IMR-90 (cell line): Measurements from ENCODE around the gene GNAZ. TPM values are rescaled to one million over a fixed set of nuclear protein-coding genes. Genes with fewer than 3 reads are reported as not detected.

ENCODE experiments used
- ATAC-seq: fragments of 200-7000 bp; cut with Tn5 transposase; 2 replicates; pipeline ENCODE4 v1.9.1; 2020; ENCODE audit warnings: low read depth, mild to moderate bottlenecking, moderate library complexity
- BruUV-seq: library from RNA; stranded (reverse); fragments of 400-500 nt; replicated peaks from 2 replicates; lab custom pipeline; 2021; lab: Mats Ljungman, UMichigan
- CTCF ChIA-PET: fragments of 300-600 bp; formaldehyde crosslinking; extraction: SDS; loops from one replicate; lab custom pipeline; 2021; ENCODE audit warnings: antibody characterized with exemption; lab: Yijun Ruan, JAX
- POLR2A ChIA-PET: fragments of 300-600 bp; sonication (Branson Sonifier 250); formaldehyde crosslinking; loops from one replicate; lab custom pipeline; 2022; ENCODE audit warnings: antibody characterized with exemption; ENCODE audit not compliant: unreplicated experiment; lab: Charles Lee
- DNase-seq: peaks from one replicate; pipeline ENCODE4 v3.0.0; 2013
- H2AFZ ChIP-seq: replicated peaks from 2 replicates; pipeline ENCODE3; 2013; ENCODE audit warnings: low read length, mild to moderate bottlenecking; ENCODE audit not compliant: poor library complexity
- H2AK5ac ChIP-seq: 2 replicates; pipeline ENCODE4 v1.6.1; 2013; ENCODE audit warnings: low read depth, low read length, inconsistent platforms
- H2AK9ac ChIP-seq: replicated peaks from 2 replicates; pipeline ENCODE3; 2013; ENCODE audit warnings: mild to moderate bottlenecking, low read depth, low read length, moderate library complexity; ENCODE audit not compliant: poor library complexity
- H2BK120ac ChIP-seq: 2 replicates; pipeline ENCODE4 v1.6.1; 2013; ENCODE audit warnings: low read depth, low read length, inconsistent platforms
- H2BK15ac ChIP-seq: 3 replicates; pipeline ENCODE4 v1.6.1; 2013; ENCODE audit warnings: low read depth, low read length, inconsistent platforms
- H2BK20ac ChIP-seq: 2 replicates; pipeline ENCODE4 v1.6.1; 2013; ENCODE audit warnings: low read depth, mild to moderate bottlenecking, inconsistent platforms, low read length, moderate library complexity
- H2BK5ac ChIP-seq: 2 replicates; pipeline ENCODE4 v1.6.1; 2013; ENCODE audit warnings: mild to moderate bottlenecking, low read depth, low read length, inconsistent platforms; ENCODE audit not compliant: poor library complexity, severe bottlenecking
- H3K14ac ChIP-seq: replicated peaks from 2 replicates; pipeline ENCODE4 v1.6.1; 2013; ENCODE audit warnings: low read depth, low read length, inconsistent platforms
- H3K18ac ChIP-seq: 2 replicates; pipeline ENCODE4 v1.6.1; 2013; ENCODE audit warnings: low read depth, low read length, control low read depth
- H3K23ac ChIP-seq: 2 replicates; pipeline ENCODE4 v1.6.1; 2013; ENCODE audit warnings: low read depth, low read length, inconsistent platforms
- H3K27ac ChIP-seq: 2 replicates; pipeline ENCODE4 v1.5.1; 2013; ENCODE audit warnings: mild to moderate bottlenecking, control low read depth, low read length; ENCODE audit not compliant: insufficient read depth
- H3K27me3 ChIP-seq: 2 replicates; pipeline ENCODE4 v1.6.1; 2013; ENCODE audit warnings: low read length; ENCODE audit not compliant: control insufficient read depth, insufficient read depth
- H3K36me3 ChIP-seq: 2 replicates; pipeline ENCODE4 v1.6.1; 2013; ENCODE audit warnings: low read length, mixed read lengths; ENCODE audit not compliant: control insufficient read depth, insufficient read depth
- H3K4ac ChIP-seq: 2 replicates; pipeline ENCODE4 v1.6.1; 2013; ENCODE audit warnings: low read depth, low read length, inconsistent platforms
- H3K4me1 ChIP-seq: 2 replicates; pipeline ENCODE4 v1.6.1; 2013; ENCODE audit warnings: low read length, mixed read lengths; ENCODE audit not compliant: control insufficient read depth, insufficient read depth
- H3K4me2 ChIP-seq: 2 replicates; pipeline ENCODE4 v1.6.1; 2013; ENCODE audit warnings: low read depth, mild to moderate bottlenecking, control low read depth, low read length, moderate library complexity
- H3K4me3 ChIP-seq: 2 replicates; pipeline ENCODE4 v1.5.1; 2013; ENCODE audit warnings: low read depth, mild to moderate bottlenecking, control low read depth, low read length, moderate library complexity; ENCODE audit not compliant: insufficient read depth
- H3K56ac ChIP-seq: 2 replicates; pipeline ENCODE4 v1.6.1; 2013; ENCODE audit warnings: low read length, inconsistent platforms; ENCODE audit not compliant: insufficient read depth; ENCODE audit errors: extremely low read depth
- H3K79me1 ChIP-seq, 2 experiments: 2 replicates each; pipeline ENCODE4 v1.6.1; 2013; ENCODE audit warnings: low read length in 2 of 2, inconsistent platforms in 1 of 2, low read depth in 1 of 2
- H3K9ac ChIP-seq: 2 replicates; pipeline ENCODE4 v1.6.1; 2013; ENCODE audit warnings: low read depth, low read length, control low read depth
- H3K9me1 ChIP-seq: 2 replicates; pipeline ENCODE4 v1.6.1; 2013; ENCODE audit warnings: low read length, inconsistent platforms; ENCODE audit not compliant: insufficient read depth
- H3K9me3 ChIP-seq: 2 replicates; pipeline ENCODE4 v1.6.1; 2013; ENCODE audit warnings: low read length; ENCODE audit not compliant: control insufficient read depth, insufficient read depth
- H4K20me1 ChIP-seq: 2 replicates; pipeline ENCODE4 v1.6.1; 2013; ENCODE audit warnings: low read length, inconsistent platforms; ENCODE audit not compliant: insufficient read depth
- H4K5ac ChIP-seq: 2 replicates; pipeline ENCODE4 v1.6.1; 2013; ENCODE audit warnings: mild to moderate bottlenecking, low read depth, low read length, control low read depth
- H4K8ac ChIP-seq, 2 experiments: 2 replicates each; pipeline ENCODE4 v1.6.1; 2013; ENCODE audit warnings: low read depth in 2 of 2, low read length in 2 of 2, control low read depth in 1 of 2, inconsistent platforms in 1 of 2
- H4K91ac ChIP-seq: 2 replicates; pipeline ENCODE4 v1.6.1; 2013; ENCODE audit warnings: low read depth, low read length, inconsistent platforms; ENCODE audit not compliant: insufficient read depth
- RCOR1 ChIP-seq: IDR thresholded peaks from 2 replicates; pipeline ENCODE4 v1.6.1; 2012; ENCODE audit warnings: mild to moderate bottlenecking, low read length, improper control_type of control experiment; ENCODE audit not compliant: insufficient replicate concordance
- WGBS, 2 experiments: methylation state at CpG; one replicate each; pipeline versions ENCODE4 v1.1.5 to v1.1.7; 2013; ENCODE audit warnings: missing lambda C conversion rate in 2 of 2; ENCODE audit not compliant: insufficient read length in 1 of 2; ENCODE audit errors: extremely low coverage in 2 of 2; 5-methylcytosine and 5-hydroxymethylcytosine counted together
- dilution Hi-C: fragments of 300-500 bp; cut with HindIII; formaldehyde crosslinking; loops from one replicate; pipeline ENCODE4 v1.14.3; 2018; ENCODE audit warnings: low sequenced_read_pairs; ENCODE audit not compliant: unreplicated experiment
- in situ Hi-C: fragments of 300-500 bp; cut with MboI; formaldehyde crosslinking; loops from 3 replicates; pipeline ENCODE4 v1.14.3; 2019; ENCODE audit warnings: low sequenced_read_pairs, inconsistent platforms, mixed read lengths
- intact Hi-C: fragments of 100-400 bp; cut with micrococcal nuclease; formaldehyde crosslinking; loops from 2 replicates; pipeline ENCODE4 v1.10.0; 2022
- polyA plus RNA-seq, 3 experiments: library from polyadenylated mRNA; depleted of rRNA; stranded (reverse); fragments of >200 nt; gene quantifications; 2 replicates each; pipeline ENCODE4 v1.2.3, GENCODE V29; 2012; ENCODE audit warnings: low replicate concordance in 1 of 3
- total RNA-seq: library from RNA; depleted of rRNA; stranded (reverse); fragments of >200 nt; gene quantifications from 2 replicates; pipeline ENCODE4 v1.2.3, GENCODE V29; 2012

GNAZ gene
- total and polyA plus RNA-seq, 2 of the 4 experiments (the other 2 are of a cell fraction) = 1.5 to 2.5 TPM

DNA sequence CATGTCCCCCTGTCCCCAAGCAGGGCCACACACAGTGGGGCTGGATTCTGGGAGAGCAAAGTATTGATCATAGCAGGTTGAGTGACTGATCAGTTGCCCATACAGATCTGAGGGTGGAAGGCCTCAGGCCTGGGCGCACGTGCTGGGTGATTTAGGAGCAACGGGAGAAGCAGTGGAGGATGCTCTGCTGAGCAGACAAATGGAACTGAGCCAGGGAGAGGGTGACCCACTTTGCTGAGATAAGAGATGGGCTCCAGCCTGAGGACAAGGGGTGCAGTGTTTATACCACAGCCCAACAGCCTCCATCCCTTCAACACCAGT lies 15.0 kb downstream of the GNAZ start:
- H3K9me3 ChIP-seq = no peaks in the 10 kb centered on the region
- H2AK5ac ChIP-seq = no peak overlapping the region
- H3K9ac ChIP-seq = no peak overlapping the region
- H3K18ac ChIP-seq = no peak overlapping the region
- no peaks in the 10 kb centered on the region for H3K79me1 ChIP-seq
- no peak for TF ChIP-seq RCOR1
- no peak overlapping the region for H2BK20ac ChIP-seq
- no peaks in the 10 kb centered on the region; the same call in 1 of the 2 replicates for H3K27me3 ChIP-seq
- no peak overlapping the region for H3K4ac ChIP-seq
- ChIA-PET POLR2A (no interaction called here), CTCF (no interaction called here)
- dilution Hi-C loops = no loop called here
- DNase-seq = no peak
- H3K23ac ChIP-seq = no peak overlapping the region
- no peaks in the 10 kb centered on the region for H3K36me3 ChIP-seq
- in situ Hi-C loops = no loop called here
- H3K56ac ChIP-seq = no peak overlapping the region
- no peak overlapping the region for H2BK120ac ChIP-seq
- H4K91ac ChIP-seq = no peak overlapping the region
- BruUV-seq = no TSS peak
- H2BK5ac ChIP-seq = no peak overlapping the region
- H2AFZ ChIP-seq = no peak overlapping the region
- H4K8ac ChIP-seq = no peak overlapping the region
- 0 out of 2 replicates have a peak, but pooled peaks cover 2% of the 10 kb centered on the region for H3K9me1 ChIP-seq
- no peak overlapping the region for H2BK15ac ChIP-seq
- H2AK9ac ChIP-seq = no peak overlapping the region
- WGBS, 2 experiments = no CpG with 5 or more reads among the region's 3 CpGs
- no peak overlapping the region for H3K14ac ChIP-seq
- no peak overlapping the region for H4K5ac ChIP-seq
- ATAC-seq = no peak
- H3K4me3 ChIP-seq = no peak overlapping the region
- H3K27ac ChIP-seq = no peak overlapping the region
- intact Hi-C loops = no loop called here
- no peak overlapping the region for H3K4me2 ChIP-seq
- H3K4me1 ChIP-seq = no peaks in the 10 kb centered on the region
- no peaks in the 10 kb centered on the region for H4K20me1 ChIP-seq
